ENCODE measurements around the gene NDEL1. TPM values are rescaled to one million over a fixed set of nuclear protein-coding genes. Genes with fewer than 3 reads are reported as not detected.

Gene NDEL1
- total and polyA plus RNA-seq, 3 experiments from 2014 or later, result 50.6 to 66.6 (median 57.1) TPM

GRCh38 chr17:8408371-8408770 lies 27.3 kb upstream of the NDEL1 start:
- H3K4me1 ChIP-seq (ENCODE audit: insufficient read depth, low read length), result peaks cover 10% of the 10 kb centered on the region
- H3K36me3 ChIP-seq (ENCODE audit: insufficient read depth, low read length), result no peaks in the 10 kb centered on the region
- H3K4me3 ChIP-seq (ENCODE audit: low read length), result no peak overlapping the region
- peaks cover 6 to 16% (median 13%) of the 10 kb centered on the region in 3 donors for H3K4me1 Mint-ChIP-seq
- no peaks in the 10 kb centered on the region for H3K27me3 ChIP-seq (ENCODE audit: insufficient read depth, low read length, poor library complexity, severe bottlenecking)
- CTCF ChIA-PET, result interaction anchor here (0.7 to 3.1 kb wide), 2 partner anchors 13 to 338 kb away, joined by 3 to 16 read pairs; no protein-coding TSS in a partner anchor
- no peak overlapping the region for H3K4me3 Mint-ChIP-seq
- H3K36me3 Mint-ChIP-seq, result no peaks in the 10 kb centered on the region
- H3K27me3 Mint-ChIP-seq, result peaks cover 2 to 19% of the 10 kb centered on the region in 2 donors
- H3K27ac Mint-ChIP-seq, result no peak overlapping the region
- no peaks in the 10 kb centered on the region for H3K9me3 Mint-ChIP-seq
- no peak for DNase-seq
- POLR2A ChIA-PET, result no interaction called here
- no peak overlapping the region for H3K27ac ChIP-seq (ENCODE audit: low read depth, low read length)
- no peaks in the 10 kb centered on the region for H3K9me3 ChIP-seq (ENCODE audit: low read length)

DNA sequence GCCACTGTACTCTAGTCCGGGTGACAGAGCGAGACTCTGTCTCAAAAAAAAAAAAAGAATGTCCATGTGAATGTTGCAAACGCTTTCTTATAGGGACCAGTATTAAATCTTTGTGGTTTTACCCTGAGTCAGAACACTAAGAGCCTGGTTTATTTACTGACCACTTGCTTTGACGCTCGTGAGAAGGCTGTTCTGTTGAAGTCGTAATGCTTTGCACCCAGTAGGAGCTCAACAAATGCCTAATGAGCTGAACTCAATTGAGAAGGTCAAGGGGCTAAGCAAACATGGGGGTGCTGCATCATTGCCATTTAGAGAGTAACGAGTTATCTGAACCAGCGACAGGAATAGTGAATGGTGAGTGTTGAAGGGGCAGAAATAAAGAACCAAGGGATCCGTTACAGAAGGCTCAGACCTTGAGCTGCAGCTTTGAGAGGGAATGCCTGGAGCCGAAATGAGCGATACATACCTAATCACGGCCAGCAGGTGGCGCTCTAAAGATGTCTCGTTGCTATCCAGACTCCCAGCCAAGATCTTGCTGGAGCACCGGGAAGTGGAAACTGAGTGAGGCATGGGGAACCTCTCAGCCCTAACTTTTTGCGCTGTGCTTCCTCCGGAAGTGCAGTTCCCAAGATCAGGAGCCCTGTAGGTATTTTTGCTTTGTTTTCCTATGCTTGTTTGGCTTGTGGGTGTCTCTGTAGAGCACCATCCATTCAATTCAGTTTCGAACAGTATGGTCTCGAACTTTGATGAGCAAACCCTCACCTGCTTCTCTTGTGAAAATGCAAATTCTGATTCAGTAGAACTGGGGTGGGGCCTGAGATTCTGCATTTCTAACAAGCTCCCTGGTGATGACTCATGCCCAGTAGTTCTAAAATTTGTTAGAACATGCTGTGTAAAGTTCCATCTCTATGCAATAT lies 25.5 kb upstream of the NDEL1 start:
- Mint-ChIP-seq H3K9me3 (no peaks in the 10 kb centered on the region), H3K27ac (peak overlapping the region in 1 of 8 donors; percentile 3), H3K4me1 (peaks cover 9 to 19% (median 17%) of the 10 kb centered on the region in 3 donors), H3K27me3 (peaks cover 4 to 15% of the 10 kb centered on the region in 2 donors), H3K36me3 (no peaks in the 10 kb centered on the region), H3K4me3 (peak overlapping the region in 1 of 7 donors; percentile 8)
- no peak overlapping the region for H3K27ac ChIP-seq (ENCODE audit: low read depth, low read length)
- H3K27me3 ChIP-seq (ENCODE audit: insufficient read depth, low read length, poor library complexity, severe bottlenecking), result no peaks in the 10 kb centered on the region
- H3K36me3 ChIP-seq (ENCODE audit: insufficient read depth, low read length), result no peaks in the 10 kb centered on the region
- H3K4me3 ChIP-seq (ENCODE audit: low read length), result no peak overlapping the region
- DNase-seq, result peak; percentile 61 to 82 (median 76)
- H3K9me3 ChIP-seq (ENCODE audit: low read length), result no peaks in the 10 kb centered on the region
- H3K4me1 ChIP-seq (ENCODE audit: insufficient read depth, low read length), result peaks cover 13% of the 10 kb centered on the region
- ChIA-PET CTCF (interaction anchor here (0.8 to 3.1 kb wide), 15 partner anchors 10 to 593 kb away, joined by 3 to 16 read pairs (median 4); partner anchors contain the start of gene NDEL1), POLR2A (no interaction called here)

GRCh38 chr17:8410883-8411238 lies 24.8 kb upstream of the NDEL1 start:
- POLR2A ChIA-PET, result no interaction called here

GRCh38 chr17:8412089-8412488 lies 23.6 kb upstream of the NDEL1 start:
- H3K27ac ChIP-seq (ENCODE audit: low read depth, low read length), result no peak overlapping the region
- no peaks in the 10 kb centered on the region for H3K27me3 ChIP-seq (ENCODE audit: insufficient read depth, low read length, poor library complexity, severe bottlenecking)
- no peaks in the 10 kb centered on the region for H3K36me3 ChIP-seq (ENCODE audit: insufficient read depth, low read length)
- DNase-seq, result no peak
- H3K9me3 ChIP-seq (ENCODE audit: low read length), result no peaks in the 10 kb centered on the region
- peaks cover 2 to 20% of the 10 kb centered on the region in 2 donors for H3K27me3 Mint-ChIP-seq
- no peaks in the 10 kb centered on the region for H3K9me3 Mint-ChIP-seq
- no peak overlapping the region for H3K4me3 Mint-ChIP-seq
- H3K4me1 Mint-ChIP-seq, result peaks cover 9 to 19% (median 17%) of the 10 kb centered on the region in 3 donors
- H3K4me3 ChIP-seq (ENCODE audit: low read length), result no peak overlapping the region
- ChIA-PET POLR2A (no interaction called here), CTCF (interaction anchor here (2.2 kb wide), 1 partner anchor 333 kb away, joined by 7 read pairs; no protein-coding TSS in a partner anchor)
- no peaks in the 10 kb centered on the region for H3K36me3 Mint-ChIP-seq
- H3K27ac Mint-ChIP-seq, result no peak overlapping the region
- H3K4me1 ChIP-seq (ENCODE audit: insufficient read depth, low read length), result peaks cover 13% of the 10 kb centered on the region

More at GRCh38 chr17:8410883-8411238, 24.8 kb upstream of the NDEL1 start:
- DNase-seq, result no peak
- Histone ChIP-seq H3K9me3 (ENCODE audit: low read length) (no peaks in the 10 kb centered on the region), H3K4me1 (ENCODE audit: insufficient read depth, low read length) (peaks cover 13% of the 10 kb centered on the region), H3K4me3 (ENCODE audit: low read length) (no peak overlapping the region), H3K27me3 (ENCODE audit: insufficient read depth, low read length, poor library complexity, severe bottlenecking) (no peaks in the 10 kb centered on the region), H3K36me3 (ENCODE audit: insufficient read depth, low read length) (no peaks in the 10 kb centered on the region), H3K27ac (ENCODE audit: low read depth, low read length) (no peak overlapping the region)
- Mint-ChIP-seq H3K27ac (no peak overlapping the region), H3K4me1 (peaks cover 9 to 19% (median 17%) of the 10 kb centered on the region in 3 donors), H3K9me3 (no peaks in the 10 kb centered on the region), H3K36me3 (no peaks in the 10 kb centered on the region), H3K4me3 (no peak overlapping the region), H3K27me3 (peaks cover 4 to 13% of the 10 kb centered on the region in 2 donors)
- CTCF ChIA-PET, result interaction anchor here (0.7 to 3.1 kb wide), 9 partner anchors 16 to 339 kb away, joined by 3 to 16 read pairs (median 5); no protein-coding TSS in a partner anchor

- H3K27ac ChIP-seq (ENCODE audit: low read depth, low read length), result no peak overlapping the region
- peaks cover 13% of the 10 kb centered on the region for H3K4me1 ChIP-seq (ENCODE audit: insufficient read depth, low read length)
- CTCF ChIA-PET, result interaction anchor here (1.2 to 2.2 kb wide), 2 partner anchors 30 to 332 kb away, joined by 3 to 7 read pairs; no protein-coding TSS in a partner anchor
- Mint-ChIP-seq H3K4me3 (no peak overlapping the region), H3K4me1 (peaks cover 9 to 19% (median 17%) of the 10 kb centered on the region in 3 donors), H3K36me3 (no peaks in the 10 kb centered on the region), H3K27me3 (peaks cover 2 to 29% of the 10 kb centered on the region in 2 donors), H3K9me3 (no peaks in the 10 kb centered on the region), H3K27ac (peak overlapping the region in 2 of 8 donors; percentile 26 to 29)
- no peaks in the 10 kb centered on the region for H3K36me3 ChIP-seq (ENCODE audit: insufficient read depth, low read length)
- no peaks in the 10 kb centered on the region for H3K27me3 ChIP-seq (ENCODE audit: insufficient read depth, low read length, poor library complexity, severe bottlenecking)
- H3K4me3 ChIP-seq (ENCODE audit: low read length), result no peak overlapping the region
- no peak for DNase-seq
- POLR2A ChIA-PET, result interaction anchor here (0.6 kb wide), 1 partner anchor 370 kb away, joined by 12 read pairs; no protein-coding TSS in a partner anchor
- no peaks in the 10 kb centered on the region for H3K9me3 ChIP-seq (ENCODE audit: low read length)
These were observed 22.4 kb upstream of the NDEL1 start for GRCh38 chr17:8413328-8413727.

DNA sequence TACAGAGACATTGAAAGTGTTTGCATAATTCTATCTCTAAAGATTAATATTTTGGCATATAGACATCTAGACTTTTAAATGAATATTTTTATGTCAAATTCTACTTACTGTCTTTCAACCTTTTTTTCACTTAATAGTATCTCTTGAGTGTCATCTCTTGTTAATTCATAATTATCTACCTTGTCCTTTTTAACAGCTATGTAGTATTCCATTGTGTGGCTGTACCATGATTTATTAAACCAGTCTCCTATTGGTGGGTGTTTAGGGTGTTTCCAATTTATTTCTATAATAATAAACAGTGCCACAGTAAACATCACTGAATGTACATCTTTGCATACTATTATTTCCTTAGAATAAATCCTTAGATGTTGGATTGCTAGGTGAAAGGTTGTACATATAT lies 21.7 kb upstream of the NDEL1 start:
- Mint-ChIP-seq H3K27ac (no peak overlapping the region), H3K36me3 (no peaks in the 10 kb centered on the region), H3K27me3 (peaks cover 5 to 30% of the 10 kb centered on the region in 2 donors), H3K9me3 (no peaks in the 10 kb centered on the region), H3K4me1 (peaks cover 9 to 19% (median 17%) of the 10 kb centered on the region in 3 donors), H3K4me3 (no peak overlapping the region)
- Histone ChIP-seq H3K27me3 (ENCODE audit: insufficient read depth, low read length, poor library complexity, severe bottlenecking) (no peaks in the 10 kb centered on the region), H3K4me3 (ENCODE audit: low read length) (no peak overlapping the region), H3K4me1 (ENCODE audit: insufficient read depth, low read length) (peaks cover 13% of the 10 kb centered on the region), H3K27ac (ENCODE audit: low read depth, low read length) (no peak overlapping the region), H3K36me3 (ENCODE audit: insufficient read depth, low read length) (no peaks in the 10 kb centered on the region), H3K9me3 (ENCODE audit: low read length) (no peaks in the 10 kb centered on the region)
- DNase-seq, result no peak
- CTCF ChIA-PET, result no interaction called here
- POLR2A ChIA-PET, result interaction anchor here (0.6 kb wide), 1 partner anchor 369 kb away, joined by 12 read pairs; no protein-coding TSS in a partner anchor

GRCh38 chr17:8417806-8418205 lies 17.9 kb upstream of the NDEL1 start:
- Histone ChIP-seq H3K36me3 (ENCODE audit: insufficient read depth, low read length) (no peaks in the 10 kb centered on the region), H3K4me3 (ENCODE audit: low read length) (no peak overlapping the region), H3K4me1 (ENCODE audit: insufficient read depth, low read length) (peaks cover 6% of the 10 kb centered on the region), H3K27ac (ENCODE audit: low read depth, low read length) (no peak overlapping the region), H3K9me3 (ENCODE audit: low read length) (no peaks in the 10 kb centered on the region), H3K27me3 (ENCODE audit: insufficient read depth, low read length, poor library complexity, severe bottlenecking) (peaks cover 12% of the 10 kb centered on the region)
- ChIA-PET CTCF (no interaction called here), POLR2A (no interaction called here)
- no peaks in the 10 kb centered on the region for H3K36me3 Mint-ChIP-seq
- no peak overlapping the region for H3K27ac Mint-ChIP-seq
- H3K9me3 Mint-ChIP-seq, result no peaks in the 10 kb centered on the region
- peaks cover 11 to 60% of the 10 kb centered on the region in 2 donors for H3K27me3 Mint-ChIP-seq
- no peak for DNase-seq
- peaks cover 7 to 9% (median 9%) of the 10 kb centered on the region in 3 donors for H3K4me1 Mint-ChIP-seq
- H3K4me3 Mint-ChIP-seq, result no peak overlapping the region

- DNase-seq, result no peak
- H3K36me3 ChIP-seq (ENCODE audit: insufficient read depth, low read length), result no peaks in the 10 kb centered on the region
- H3K4me3 ChIP-seq (ENCODE audit: low read length), result no peak overlapping the region
- H3K9me3 ChIP-seq (ENCODE audit: low read length), result no peaks in the 10 kb centered on the region
- H3K27ac ChIP-seq (ENCODE audit: low read depth, low read length), result no peak overlapping the region
- no peaks in the 10 kb centered on the region for H3K36me3 Mint-ChIP-seq
- H3K27me3 Mint-ChIP-seq, result peaks cover 11 to 65% of the 10 kb centered on the region in 2 donors
- H3K27me3 ChIP-seq (ENCODE audit: insufficient read depth, low read length, poor library complexity, severe bottlenecking), result peaks cover 12% of the 10 kb centered on the region
- H3K4me1 Mint-ChIP-seq, result peaks cover 1 to 2% (median 2%) of the 10 kb centered on the region in 3 donors
- H3K9me3 Mint-ChIP-seq, result no peaks in the 10 kb centered on the region
- no peak overlapping the region for H3K27ac Mint-ChIP-seq
- H3K4me3 Mint-ChIP-seq, result no peak overlapping the region
- peaks cover 2% of the 10 kb centered on the region for H3K4me1 ChIP-seq (ENCODE audit: insufficient read depth, low read length)
- ChIA-PET CTCF (no interaction called here), POLR2A (no interaction called here)
These were observed 17.2 kb upstream of the NDEL1 start for GRCh38 chr17:8418471-8418870.

Data from CD8-positive, alpha-beta memory T cell (primary cell).